IPS DF 6.9 (cell line): ENCODE measurements around the gene PGBD5.

Experiments used
- DNase-seq: peaks from one replicate; pipeline ENCODE4 v3.0.0-alpha.2; 2013; ENCODE audit warnings: low read depth, low spot score
- H3K27ac ChIP-seq: one replicate; pipeline ENCODE4 v1.5.1; 2013; ENCODE audit warnings: low read length, control low read depth
- H3K27me3 ChIP-seq: 2 replicates; pipeline ENCODE4 v1.6.1; 2013; ENCODE audit warnings: mild to moderate bottlenecking, low read length; ENCODE audit not compliant: control insufficient read depth, insufficient read depth
- H3K36me3 ChIP-seq: 2 replicates; pipeline ENCODE4 v1.6.1; 2013; ENCODE audit warnings: low read length; ENCODE audit not compliant: control insufficient read depth, insufficient read depth
- H3K4me1 ChIP-seq: 2 replicates; pipeline ENCODE4 v1.6.1; 2013; ENCODE audit warnings: low read length; ENCODE audit not compliant: control insufficient read depth, insufficient read depth
- H3K4me3 ChIP-seq: 2 replicates; pipeline ENCODE4 v1.5.1; 2013; ENCODE audit warnings: mild to moderate bottlenecking, low read length
- H3K9me3 ChIP-seq: 2 replicates; pipeline ENCODE4 v1.6.1; 2013; ENCODE audit warnings: low read length, inconsistent platforms; ENCODE audit not compliant: control insufficient read depth, insufficient read depth
- WGBS: extraction: QIAGEN DNeasy Blood & Tissue Kit; methylation state at CpG from one replicate; pipeline ENCODE4 v1.1.7; 2013; ENCODE audit warnings: mixed read lengths, missing lambda C conversion rate; ENCODE audit not compliant: insufficient read length, insufficient coverage; 5-methylcytosine and 5-hydroxymethylcytosine counted together

PGBD5 gene

GRCh38 chr1:230284891-230285290 is 141.2 kb downstream of the PGBD5 start:
- WGBS, result no CpG with 5 or more reads among the region's 10 CpGs
- Histone ChIP-seq H3K27ac (no peak overlapping the region), H3K27me3 (no peaks in the 10 kb centered on the region), H3K4me3 (no peak overlapping the region), H3K9me3 (no peaks in the 10 kb centered on the region), H3K4me1 (peaks cover 2% of the 10 kb centered on the region; the same call in 1 of the 2 replicates), H3K36me3 (peaks cover 5% of the 10 kb centered on the region; the same call in 1 of the 2 replicates)
- DNase-seq, result no peak

- no CpG with 5 or more reads among the region's 12 CpGs for WGBS
- H3K4me3 ChIP-seq, result no peak overlapping the region
- no peaks in the 10 kb centered on the region for H3K27me3 ChIP-seq
- no peak for DNase-seq
- H3K9me3 ChIP-seq, result no peaks in the 10 kb centered on the region
- H3K4me1 ChIP-seq, result peaks cover 2% of the 10 kb centered on the region; the same call in 1 of the 2 replicates
- H3K27ac ChIP-seq, result no peak overlapping the region
- H3K36me3 ChIP-seq, result peaks cover 5% of the 10 kb centered on the region; the same call in 1 of the 2 replicates
Measured at GRCh38 chr1:230283678-230284077, 142.5 kb downstream of the PGBD5 start.

- no CpG with 5 or more reads among the region's 3 CpGs for WGBS
- H3K27ac ChIP-seq, result no peak overlapping the region
- DNase-seq, result no peak
- H3K27me3 ChIP-seq, result no peaks in the 10 kb centered on the region
- H3K9me3 ChIP-seq, result no peaks in the 10 kb centered on the region
- peaks cover 2% of the 10 kb centered on the region; the same call in 1 of the 2 replicates for H3K4me1 ChIP-seq
- peaks cover 5% of the 10 kb centered on the region; the same call in 1 of the 2 replicates for H3K36me3 ChIP-seq
- no peak overlapping the region for H3K4me3 ChIP-seq
Measured at GRCh38 chr1:230282157-230282556, 144.0 kb downstream of the PGBD5 start.

GRCh38 chr1:230281556-230281955 is 144.6 kb downstream of the PGBD5 start:
- Histone ChIP-seq H3K9me3 (no peaks in the 10 kb centered on the region), H3K27ac (no peak overlapping the region), H3K4me1 (peaks cover 4% of the 10 kb centered on the region; the same call in 1 of the 2 replicates), H3K4me3 (no peak overlapping the region), H3K36me3 (peaks cover 5% of the 10 kb centered on the region; the same call in 1 of the 2 replicates), H3K27me3 (no peaks in the 10 kb centered on the region)
- DNase-seq, result no peak
- no CpG with 5 or more reads among the region's 17 CpGs for WGBS

GRCh38 chr1:230280906-230281413 is 145.2 kb downstream of the PGBD5 start:
- Histone ChIP-seq H3K27me3 (no peaks in the 10 kb centered on the region), H3K4me3 (no peak overlapping the region), H3K4me1 (peaks cover 2% of the 10 kb centered on the region; the same call in 1 of the 2 replicates), H3K27ac (no peak overlapping the region), H3K36me3 (peaks cover 3% of the 10 kb centered on the region; the same call in 1 of the 2 replicates), H3K9me3 (no peaks in the 10 kb centered on the region)
- DNase-seq, result no peak
- WGBS, result no CpG with 5 or more reads among the region's 23 CpGs

GRCh38 chr1:230280054-230280795 is 145.9 kb downstream of the PGBD5 start:
- H3K9me3 ChIP-seq, result no peaks in the 10 kb centered on the region
- WGBS, result no CpG with 5 or more reads among the region's 24 CpGs
- H3K4me3 ChIP-seq, result no peak overlapping the region
- no peak for DNase-seq
- H3K4me1 ChIP-seq, result peaks cover 2% of the 10 kb centered on the region; the same call in 1 of the 2 replicates
- peaks cover 3% of the 10 kb centered on the region; the same call in 1 of the 2 replicates for H3K36me3 ChIP-seq
- H3K27me3 ChIP-seq, result no peaks in the 10 kb centered on the region
- H3K27ac ChIP-seq, result no peak overlapping the region

- no peak for DNase-seq
- Histone ChIP-seq H3K27ac (no peak overlapping the region), H3K9me3 (no peaks in the 10 kb centered on the region), H3K4me3 (no peak overlapping the region), H3K36me3 (peaks cover 3% of the 10 kb centered on the region; the same call in 1 of the 2 replicates), H3K4me1 (peaks cover 2% of the 10 kb centered on the region; the same call in 1 of the 2 replicates), H3K27me3 (no peaks in the 10 kb centered on the region)
- no CpG with 5 or more reads among the region's 24 CpGs for WGBS
Measured at GRCh38 chr1:230279583-230279945, 146.6 kb downstream of the PGBD5 start.

- no peaks in the 10 kb centered on the region for H3K9me3 ChIP-seq
- no peaks in the 10 kb centered on the region for H3K27me3 ChIP-seq
- peaks cover 2% of the 10 kb centered on the region; the same call in 1 of the 2 replicates for H3K4me1 ChIP-seq
- H3K36me3 ChIP-seq, result peaks cover 3% of the 10 kb centered on the region; the same call in 1 of the 2 replicates
- no peak for DNase-seq
- no peak overlapping the region for H3K4me3 ChIP-seq
- H3K27ac ChIP-seq, result no peak overlapping the region
- whole genome bisulfite sequencing, result no CpG with 5 or more reads among the region's 20 CpGs
Measured at GRCh38 chr1:230278871-230279582, 147.1 kb downstream of the PGBD5 start.

- H3K4me3 ChIP-seq, result no peak overlapping the region
- H3K4me1 ChIP-seq, result peaks cover 2% of the 10 kb centered on the region; the same call in 1 of the 2 replicates
Measured at GRCh38 chr1:230278376-230278775, 147.8 kb downstream of the PGBD5 start.

More at GRCh38 chr1:230278376-230278775, 147.8 kb downstream of the PGBD5 start:
- H3K36me3 ChIP-seq, result peaks cover 3% of the 10 kb centered on the region; the same call in 1 of the 2 replicates
- no peak overlapping the region for H3K27ac ChIP-seq
- 100% methylated on average over 2 of the region's 7 CpGs for WGBS
- no peak for DNase-seq
- H3K9me3 ChIP-seq, result no peaks in the 10 kb centered on the region
- no peaks in the 10 kb centered on the region for H3K27me3 ChIP-seq
